Mammary epithelial cell (primary cell): ENCODE results near the gene C1QA.

ENCODE experiments used
- EZH2 ChIP-seq: IDR thresholded peaks from 2 replicates; pipeline ENCODE4 v1.6.1; 2012; ENCODE audit warnings: low read length, inconsistent platforms, borderline replicate concordance
- TF ChIP-seq, protein P1 (sequence below), 2 donors: IDR thresholded peaks in 1 of 2; conservative IDR thresholded peaks in 1 of 2; 2 replicates each; pipeline ENCODE4 v1.5.1; 2011 to 2012; ENCODE audit warnings: inconsistent platforms in 2 of 2, low read length in 2 of 2, mild to moderate bottlenecking in 2 of 2, control low read depth in 1 of 2, low read depth in 1 of 2; ENCODE audit not compliant: insufficient read depth in 1 of 2; ENCODE audit errors: extremely low read depth in 1 of 2

DNA sequence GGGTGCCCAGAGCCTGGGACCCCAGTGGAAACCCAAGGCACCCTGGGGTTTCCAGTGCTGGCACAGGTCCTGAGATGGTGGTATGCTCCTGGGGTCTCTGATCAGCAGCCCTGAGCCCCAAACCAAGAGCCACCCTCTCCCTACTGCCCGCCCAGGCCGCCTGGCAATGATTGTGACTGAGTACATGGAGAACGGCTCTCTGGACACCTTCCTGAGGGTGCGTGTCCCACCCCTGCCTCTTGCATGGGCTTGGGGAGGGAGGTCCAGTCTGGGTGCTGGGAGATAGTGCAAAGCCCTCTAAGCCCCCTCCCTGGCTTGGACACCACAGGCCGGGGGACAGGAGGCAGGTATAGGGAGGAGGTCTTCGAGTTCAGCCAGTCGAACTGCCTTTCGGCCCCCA is 38.4 kb upstream of the C1QA start:
- TF ChIP-seq, protein P1, sequence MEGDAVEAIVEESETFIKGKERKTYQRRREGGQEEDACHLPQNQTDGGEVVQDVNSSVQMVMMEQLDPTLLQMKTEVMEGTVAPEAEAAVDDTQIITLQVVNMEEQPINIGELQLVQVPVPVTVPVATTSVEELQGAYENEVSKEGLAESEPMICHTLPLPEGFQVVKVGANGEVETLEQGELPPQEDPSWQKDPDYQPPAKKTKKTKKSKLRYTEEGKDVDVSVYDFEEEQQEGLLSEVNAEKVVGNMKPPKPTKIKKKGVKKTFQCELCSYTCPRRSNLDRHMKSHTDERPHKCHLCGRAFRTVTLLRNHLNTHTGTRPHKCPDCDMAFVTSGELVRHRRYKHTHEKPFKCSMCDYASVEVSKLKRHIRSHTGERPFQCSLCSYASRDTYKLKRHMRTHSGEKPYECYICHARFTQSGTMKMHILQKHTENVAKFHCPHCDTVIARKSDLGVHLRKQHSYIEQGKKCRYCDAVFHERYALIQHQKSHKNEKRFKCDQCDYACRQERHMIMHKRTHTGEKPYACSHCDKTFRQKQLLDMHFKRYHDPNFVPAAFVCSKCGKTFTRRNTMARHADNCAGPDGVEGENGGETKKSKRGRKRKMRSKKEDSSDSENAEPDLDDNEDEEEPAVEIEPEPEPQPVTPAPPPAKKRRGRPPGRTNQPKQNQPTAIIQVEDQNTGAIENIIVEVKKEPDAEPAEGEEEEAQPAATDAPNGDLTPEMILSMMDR (conservative IDR thresholded peaks at IDR 0.05 in 1 of 2, IDR thresholded peaks at IDR 0.05 in 1 of 2; ENCODE audit: extremely low read depth in 1 of 2, insufficient read depth in 1 of 2, low read depth in 1 of 2, low read length in 2 of 2) = no peak
- no peak for TF ChIP-seq EZH2
